HepG2 (cell line): ENCODE results near the gene TAF4B. TPM values are rescaled to one million over a fixed set of nuclear protein-coding genes. Genes with fewer than 3 reads are reported as not detected.

ENCODE experiments used
- CCAR2 ChIP-seq: fragments of 200-400 bp; formaldehyde crosslinking; optimal IDR thresholded peaks from 2 replicates; pipeline ENCODE3; 2018; ENCODE audit warnings: low read depth, mild to moderate bottlenecking, low read length, moderate library complexity
- ETV5 ChIP-seq: IDR thresholded peaks from 2 replicates; pipeline ENCODE4 v1.6.1; 2018; ENCODE audit warnings: missing biosample characterization, missing genetic modification reagents, inconsistent platforms, borderline replicate concordance
- FOXK1 ChIP-seq: sonication (generic); formaldehyde crosslinking; IDR thresholded peaks from 2 replicates; pipeline ENCODE4 v1.4.0; 2020; ENCODE audit warnings: low read depth, missing genetic modification reagents, borderline replicate concordance
- HDAC6 ChIP-seq: fragments of 200-600 bp; sonication (generic); IDR thresholded peaks from 2 replicates; pipeline ENCODE4 v1.7.0; 2017; ENCODE audit warnings: mild to moderate bottlenecking, antibody characterized with exemption, low read length, low read depth
- KAT7 ChIP-seq: IDR thresholded peaks from 2 replicates; pipeline ENCODE4 v1.6.1; 2018; ENCODE audit warnings: borderline replicate concordance, missing compliant biosample characterization
- KMT2A ChIP-seq: sonication (generic); formaldehyde crosslinking; IDR thresholded peaks from 2 replicates; pipeline ENCODE4 v1.4.0; 2020; ENCODE audit warnings: missing genetic modification reagents
- MTF1 ChIP-seq: sonication (generic); formaldehyde crosslinking; IDR thresholded peaks from 2 replicates; pipeline ENCODE4 v1.5.0; 2020; ENCODE audit warnings: missing genetic modification reagents
- RBFOX2 ChIP-seq: fragments of 200-400 bp; formaldehyde crosslinking; IDR thresholded peaks from 2 replicates; pipeline ENCODE4 v1.6.1; 2017; ENCODE audit warnings: low read depth, mild to moderate bottlenecking, low read length
- RFXANK ChIP-seq: IDR thresholded peaks from 2 replicates; pipeline ENCODE4 v1.6.1; 2016
- SMARCE1 ChIP-seq: fragments of 450-650 bp; IDR thresholded peaks from 2 replicates; pipeline ENCODE4 v1.6.1; 2017; ENCODE audit warnings: borderline replicate concordance
- SPEN ChIP-seq: sonication (generic); formaldehyde crosslinking; IDR thresholded peaks from 2 replicates; pipeline ENCODE4 v1.5.1; 2020; ENCODE audit warnings: low read depth, mild to moderate bottlenecking, missing genetic modification reagents
- SYNCRIP ChIP-seq: fragments of 200-400 bp; formaldehyde crosslinking; IDR thresholded peaks from 2 replicates; pipeline ENCODE4 v1.6.1; 2018; ENCODE audit warnings: mild to moderate bottlenecking, low read depth, low read length; ENCODE audit not compliant: insufficient read depth
- YY1 ChIP-seq: IDR thresholded peaks from 2 replicates; pipeline ENCODE4 v1.6.1; 2011; ENCODE audit warnings: low read length, low read depth, moderate library complexity, mild to moderate bottlenecking; ENCODE audit not compliant: insufficient read depth, insufficient replicate concordance
- ZBTB38 ChIP-seq: sonication (generic); formaldehyde crosslinking; IDR thresholded peaks from 2 replicates; pipeline ENCODE4 v1.5.1; 2020; ENCODE audit warnings: mild to moderate bottlenecking, missing genetic modification reagents
- ZC3H13 ChIP-seq: sonication (generic); formaldehyde crosslinking; IDR thresholded peaks from 2 replicates; pipeline ENCODE4 v1.8.1; 2023; ENCODE audit warnings: mild to moderate bottlenecking, missing genetic modification reagents, moderate library complexity
- ZNF207 ChIP-seq: fragments of 450-650 bp; IDR thresholded peaks from 2 replicates; pipeline ENCODE4 v1.6.1; 2016; ENCODE audit warnings: antibody characterized with exemption, borderline replicate concordance
- ZNF230 ChIP-seq: sonication (generic); formaldehyde crosslinking; IDR thresholded peaks from 2 replicates; pipeline ENCODE4 v1.4.0; 2020; ENCODE audit warnings: mild to moderate bottlenecking, missing genetic modification reagents
- ZNF616 ChIP-seq: sonication (generic); formaldehyde crosslinking; IDR thresholded peaks from 2 replicates; pipeline ENCODE4 v1.5.0; 2020; ENCODE audit warnings: low read depth, mild to moderate bottlenecking, missing genetic modification reagents
- ZNF678 ChIP-seq: sonication (generic); formaldehyde crosslinking; IDR thresholded peaks from 2 replicates; pipeline ENCODE4 v1.4.0; 2020; ENCODE audit warnings: mild to moderate bottlenecking, missing genetic modification reagents
- polyA plus RNA-seq, 8 experiments: library from polyadenylated mRNA; depleted of rRNA in 3 of 8; stranded (reverse) in 7 of 8; unstranded in 1 of 8; fragments of >200 nt; fragmentation: Illumina TruSeq in 4 of 8; extraction: Trizol in 4 of 8; gene quantifications; 2 replicates each; pipeline versions ENCODE4 v1.2.1 to v1.2.3, GENCODE V29; 2011 to 2016; ENCODE audit warnings: low read depth in 4 of 8, missing spikeins in 1 of 8, mixed read lengths in 1 of 8; ENCODE audit not compliant: insufficient read depth in 1 of 8
- total RNA-seq, 5 experiments: library from RNA; depleted of rRNA; stranded (reverse); fragments of >200 nt; fragmentation: Illumina TruSeq; extraction: Trizol; gene quantifications; 2 replicates each; pipeline ENCODE4 v1.2.3, GENCODE V29; 2016; ENCODE audit warnings: low read depth in 1 of 5
- TF ChIP-seq, protein P1 (sequence below): sonication (generic); formaldehyde crosslinking; conservative IDR thresholded peaks from 2 replicates; pipeline ENCODE4 v1.4.0; 2020; ENCODE audit warnings: missing genetic modification reagents
- TF ChIP-seq, protein P2 (sequence below): sonication (generic); formaldehyde crosslinking; IDR thresholded peaks from 2 replicates; pipeline ENCODE4 v1.5.1; 2020; ENCODE audit warnings: missing genetic modification reagents, mild to moderate bottlenecking, borderline replicate concordance
- TF ChIP-seq, protein P3 (sequence below): sonication (generic); formaldehyde crosslinking; IDR thresholded peaks from 2 replicates; pipeline ENCODE4 v1.4.0; 2020; ENCODE audit warnings: missing genetic modification reagents
- TF ChIP-seq, protein P4 (sequence below): IDR thresholded peaks from 2 replicates; pipeline ENCODE4 v1.6.1; 2016; ENCODE audit warnings: missing compliant biosample characterization, missing genetic modification reagents, borderline replicate concordance

The TAF4B gene
- total and polyA plus RNA-seq, 2 of the 13 experiments (the other 11 are each of a cell fraction or from before 2014, with no cell fraction given): 2.2 to 3.8 TPM

DNA sequence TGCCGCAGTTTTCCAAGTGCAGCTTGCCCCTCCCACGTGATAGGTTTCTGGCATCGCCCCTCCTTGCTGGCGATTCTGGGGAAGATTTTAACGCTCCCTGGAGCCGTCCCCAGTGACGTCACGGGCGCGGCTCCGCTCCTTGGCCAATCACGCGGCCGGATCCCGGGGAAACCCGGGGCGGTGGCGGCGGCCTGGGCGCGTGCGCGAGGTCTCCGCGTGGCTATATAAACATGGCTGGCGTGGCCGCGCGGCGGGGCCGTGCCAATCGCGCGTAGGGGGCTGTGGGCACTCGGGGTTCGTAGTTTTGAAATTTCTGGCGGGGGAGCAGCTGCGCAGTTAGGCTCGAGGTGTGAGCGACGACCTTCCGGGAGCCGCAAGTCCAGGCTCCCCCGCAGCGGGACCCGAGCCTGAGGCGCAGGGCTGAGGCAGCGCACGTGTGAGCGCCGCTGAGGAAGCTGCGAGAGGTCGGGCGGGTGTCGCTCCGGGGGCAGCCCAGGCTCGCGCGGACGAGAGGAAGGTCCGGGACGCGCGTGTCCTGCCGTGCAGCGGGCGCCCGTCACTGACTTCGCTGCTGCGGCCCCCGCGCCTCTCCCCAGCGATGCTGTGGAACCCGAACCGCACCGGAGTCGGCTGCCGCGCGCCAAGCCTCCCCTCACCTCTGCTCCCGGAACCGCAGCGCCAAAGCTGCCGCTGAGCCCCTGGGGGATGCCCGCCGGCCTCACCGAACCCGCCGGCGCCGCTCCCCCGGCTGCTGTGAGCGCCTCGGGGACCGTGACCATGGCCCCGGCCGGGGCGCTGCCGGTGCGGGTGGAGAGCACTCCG lies at the start of gene TAF4B (continued):
- TF ChIP-seq, protein P1, sequence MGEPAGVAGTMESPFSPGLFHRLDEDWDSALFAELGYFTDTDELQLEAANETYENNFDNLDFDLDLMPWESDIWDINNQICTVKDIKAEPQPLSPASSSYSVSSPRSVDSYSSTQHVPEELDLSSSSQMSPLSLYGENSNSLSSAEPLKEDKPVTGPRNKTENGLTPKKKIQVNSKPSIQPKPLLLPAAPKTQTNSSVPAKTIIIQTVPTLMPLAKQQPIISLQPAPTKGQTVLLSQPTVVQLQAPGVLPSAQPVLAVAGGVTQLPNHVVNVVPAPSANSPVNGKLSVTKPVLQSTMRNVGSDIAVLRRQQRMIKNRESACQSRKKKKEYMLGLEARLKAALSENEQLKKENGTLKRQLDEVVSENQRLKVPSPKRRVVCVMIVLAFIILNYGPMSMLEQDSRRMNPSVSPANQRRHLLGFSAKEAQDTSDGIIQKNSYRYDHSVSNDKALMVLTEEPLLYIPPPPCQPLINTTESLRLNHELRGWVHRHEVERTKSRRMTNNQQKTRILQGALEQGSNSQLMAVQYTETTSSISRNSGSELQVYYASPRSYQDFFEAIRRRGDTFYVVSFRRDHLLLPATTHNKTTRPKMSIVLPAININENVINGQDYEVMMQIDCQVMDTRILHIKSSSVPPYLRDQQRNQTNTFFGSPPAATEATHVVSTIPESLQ (CRISPR knock-in tag): no peak
- TF ChIP-seq RBFOX2 (peak; percentile 82), SMARCE1 (no peak), ZC3H13 (CRISPR knock-in tag) (no peak), RFXANK (no peak), ZNF230 (CRISPR knock-in tag) (no peak), YY1 (peak; percentile 64), ZNF678 (CRISPR knock-in tag) (no peak), SYNCRIP (no peak), ETV5 (no peak), ZBTB38 (peak; percentile 45; the same call in 1 of the 2 replicates), KMT2A (CRISPR knock-in tag) (peak; percentile 48; the same call in 1 of the 2 replicates), KAT7 (CRISPR knock-in tag) (0 out of 2 replicates have a peak, but pooled peaks have one; percentile 39), SPEN (CRISPR knock-in tag) (0 out of 2 replicates have a peak, but pooled peaks have one; percentile 35), ZNF616 (CRISPR knock-in tag) (no peak), FOXK1 (CRISPR knock-in tag) (peak; percentile 82; the same call in 1 of the 2 replicates), MTF1 (no peak), ZNF207 (no peak), CCAR2 (no peak), HDAC6 (no peak)
- TF ChIP-seq, protein P2, sequence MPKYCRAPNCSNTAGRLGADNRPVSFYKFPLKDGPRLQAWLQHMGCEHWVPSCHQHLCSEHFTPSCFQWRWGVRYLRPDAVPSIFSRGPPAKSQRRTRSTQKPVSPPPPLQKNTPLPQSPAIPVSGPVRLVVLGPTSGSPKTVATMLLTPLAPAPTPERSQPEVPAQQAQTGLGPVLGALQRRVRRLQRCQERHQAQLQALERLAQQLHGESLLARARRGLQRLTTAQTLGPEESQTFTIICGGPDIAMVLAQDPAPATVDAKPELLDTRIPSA (CRISPR knock-in tag): 0 out of 2 replicates have a peak, but pooled peaks have one; percentile 39
- TF ChIP-seq, protein P3, sequence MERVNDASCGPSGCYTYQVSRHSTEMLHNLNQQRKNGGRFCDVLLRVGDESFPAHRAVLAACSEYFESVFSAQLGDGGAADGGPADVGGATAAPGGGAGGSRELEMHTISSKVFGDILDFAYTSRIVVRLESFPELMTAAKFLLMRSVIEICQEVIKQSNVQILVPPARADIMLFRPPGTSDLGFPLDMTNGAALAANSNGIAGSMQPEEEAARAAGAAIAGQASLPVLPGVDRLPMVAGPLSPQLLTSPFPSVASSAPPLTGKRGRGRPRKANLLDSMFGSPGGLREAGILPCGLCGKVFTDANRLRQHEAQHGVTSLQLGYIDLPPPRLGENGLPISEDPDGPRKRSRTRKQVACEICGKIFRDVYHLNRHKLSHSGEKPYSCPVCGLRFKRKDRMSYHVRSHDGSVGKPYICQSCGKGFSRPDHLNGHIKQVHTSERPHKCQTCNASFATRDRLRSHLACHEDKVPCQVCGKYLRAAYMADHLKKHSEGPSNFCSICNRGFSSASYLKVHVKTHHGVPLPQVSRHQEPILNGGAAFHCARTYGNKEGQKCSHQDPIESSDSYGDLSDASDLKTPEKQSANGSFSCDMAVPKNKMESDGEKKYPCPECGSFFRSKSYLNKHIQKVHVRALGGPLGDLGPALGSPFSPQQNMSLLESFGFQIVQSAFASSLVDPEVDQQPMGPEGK (CRISPR knock-in tag): no peak; the same call in 1 of the 2 replicates
- TF ChIP-seq, protein P4, sequence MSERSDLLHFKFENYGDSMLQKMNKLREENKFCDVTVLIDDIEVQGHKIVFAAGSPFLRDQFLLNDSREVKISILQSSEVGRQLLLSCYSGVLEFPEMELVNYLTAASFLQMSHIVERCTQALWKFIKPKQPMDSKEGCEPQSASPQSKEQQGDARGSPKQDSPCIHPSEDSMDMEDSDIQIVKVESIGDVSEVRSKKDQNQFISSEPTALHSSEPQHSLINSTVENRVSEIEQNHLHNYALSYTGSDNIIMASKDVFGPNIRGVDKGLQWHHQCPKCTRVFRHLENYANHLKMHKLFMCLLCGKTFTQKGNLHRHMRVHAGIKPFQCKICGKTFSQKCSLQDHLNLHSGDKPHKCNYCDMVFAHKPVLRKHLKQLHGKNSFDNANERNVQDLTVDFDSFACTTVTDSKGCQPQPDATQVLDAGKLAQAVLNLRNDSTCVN: no peak
